Tibial nerve (tissue), 4 donors: ENCODE results near the gene TUBGCP2. TPM values are rescaled to one million over a fixed set of nuclear protein-coding genes. Genes with fewer than 3 reads are reported as not detected.
A peak's percentile ranks its signal among the peaks of the same experiment; 100 is the strongest.
"Not testable (repeated sequence)": the region's sequence is repeated elsewhere in the genome, so short reads cannot be mapped to it uniquely, and the experiment has no call there.

Source experiments
- DNase-seq, 2 donors: peaks; one replicate each; pipeline ENCODE4 v3.0.0-alpha.2; 2019; ENCODE audit warnings: low spot score in 2 of 2
- H3K27ac ChIP-seq, 4 donors: fragments of 200-600 bp; sonication (generic) in 3 of 4; one replicate each; pipeline ENCODE4 v1.5.1; 2017 to 2019; ENCODE audit warnings: mild to moderate bottlenecking in 1 of 4
- H3K27me3 ChIP-seq, 2 donors: fragments of 200-600 bp; sonication (generic) in 1 of 2; one replicate each; pipeline versions ENCODE4 v1.5.1 to v1.6.0; 2017 to 2019
- H3K36me3 ChIP-seq, 3 donors: fragments of 200-600 bp; sonication (generic); one replicate each; pipeline ENCODE4 v1.5.1; 2018 to 2019
- H3K4me1 ChIP-seq, 4 donors: fragments of 200-600 bp; sonication (generic) in 3 of 4; one replicate each; pipeline ENCODE4 v1.5.1; 2017 to 2019
- H3K4me3 ChIP-seq, 4 donors: fragments of 200-600 bp; sonication (generic) in 3 of 4; one replicate each; pipeline ENCODE4 v1.5.1; 2017 to 2019; ENCODE audit warnings: mild to moderate bottlenecking in 1 of 4, moderate library complexity in 1 of 4
- H3K9me3 ChIP-seq, 4 donors: fragments of 200-600 bp; sonication (generic) in 3 of 4; one replicate each; pipeline ENCODE4 v1.5.1; 2017 to 2019
- EP300 ChIP-seq, 2 donors: sonication (generic); formaldehyde crosslinking; IDR thresholded peaks; one replicate each; pipeline ENCODE4 v1.6.1; 2017; ENCODE audit warnings: antibody characterized with exemption in 2 of 2, mild to moderate bottlenecking in 1 of 2
- POLR2A ChIP-seq, 2 donors: fragments of 450-650 bp; IDR thresholded peaks; one replicate each; pipeline ENCODE4 v1.6.1; 2017; ENCODE audit warnings: antibody characterized with exemption in 2 of 2, mild to moderate bottlenecking in 2 of 2, moderate library complexity in 2 of 2
- WGBS, 2 donors: methylation state at CpG; one replicate each; pipeline ENCODE4 v1.1.5; 2018; 5-methylcytosine and 5-hydroxymethylcytosine counted together
- total RNA-seq, 4 donors: library from RNA; depleted of rRNA; stranded (reverse); fragments of >200 nt; gene quantifications; one replicate each; pipeline ENCODE4 v1.1.0, GENCODE V29; 2016
- TF ChIP-seq, protein P1 (sequence below), 5 experiments: fragments of 200-600 bp in 3 of 5; fragments of 450-650 bp in 2 of 5; sonication (generic) in 3 of 5; IDR thresholded peaks; one replicate each; pipeline ENCODE4 v1.5.1; 2016 to 2019; ENCODE audit warnings: antibody characterized with exemption in 5 of 5, mild to moderate bottlenecking in 3 of 5, moderate library complexity in 2 of 5

Gene TUBGCP2
- total RNA-seq, 4 donors from 2014 or later = 35.8 to 73.5 (median 45.7) TPM

DNA sequence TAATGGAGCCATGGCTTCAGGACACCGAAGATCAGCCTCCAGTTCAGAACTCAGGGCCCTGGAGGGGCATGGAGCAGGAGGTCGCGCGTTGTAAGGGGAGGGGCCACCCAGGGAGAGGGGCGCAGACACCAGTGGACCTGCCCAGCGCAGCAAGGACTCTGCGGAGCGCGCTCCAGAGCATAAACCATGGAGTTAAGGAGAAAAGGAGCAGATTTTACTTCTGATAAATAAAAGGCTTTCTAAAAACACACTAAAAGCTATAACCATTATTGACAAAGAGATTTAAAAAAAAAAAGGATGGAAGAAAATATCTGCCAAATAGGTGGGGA lies 17.5 kb upstream of the TUBGCP2 start:
- peaks cover 0 to 65% of the 10 kb centered on the region in 2 donors for H3K27me3 ChIP-seq
- no peak for TF ChIP-seq EP300 (IDR thresholded peaks at IDR 0.05)
- TF ChIP-seq POLR2A (IDR thresholded peaks at IDR 0.05) = no peak
- TF ChIP-seq, protein P1, sequence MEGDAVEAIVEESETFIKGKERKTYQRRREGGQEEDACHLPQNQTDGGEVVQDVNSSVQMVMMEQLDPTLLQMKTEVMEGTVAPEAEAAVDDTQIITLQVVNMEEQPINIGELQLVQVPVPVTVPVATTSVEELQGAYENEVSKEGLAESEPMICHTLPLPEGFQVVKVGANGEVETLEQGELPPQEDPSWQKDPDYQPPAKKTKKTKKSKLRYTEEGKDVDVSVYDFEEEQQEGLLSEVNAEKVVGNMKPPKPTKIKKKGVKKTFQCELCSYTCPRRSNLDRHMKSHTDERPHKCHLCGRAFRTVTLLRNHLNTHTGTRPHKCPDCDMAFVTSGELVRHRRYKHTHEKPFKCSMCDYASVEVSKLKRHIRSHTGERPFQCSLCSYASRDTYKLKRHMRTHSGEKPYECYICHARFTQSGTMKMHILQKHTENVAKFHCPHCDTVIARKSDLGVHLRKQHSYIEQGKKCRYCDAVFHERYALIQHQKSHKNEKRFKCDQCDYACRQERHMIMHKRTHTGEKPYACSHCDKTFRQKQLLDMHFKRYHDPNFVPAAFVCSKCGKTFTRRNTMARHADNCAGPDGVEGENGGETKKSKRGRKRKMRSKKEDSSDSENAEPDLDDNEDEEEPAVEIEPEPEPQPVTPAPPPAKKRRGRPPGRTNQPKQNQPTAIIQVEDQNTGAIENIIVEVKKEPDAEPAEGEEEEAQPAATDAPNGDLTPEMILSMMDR (IDR thresholded peaks at IDR 0.05) = no peak
- H3K9me3 ChIP-seq = no peaks in the 10 kb centered on the region
- DNase-seq = no peak
- H3K4me3 ChIP-seq = peak overlapping the region in 1 of 4 donors; percentile 50
- WGBS, 2 donors = 33 to 43% methylated on average over 9 of the region's 9 CpGs
- H3K36me3 ChIP-seq = no peaks in the 10 kb centered on the region
- peaks cover 0 to 39% (median 17%) of the 10 kb centered on the region in 4 donors for H3K4me1 ChIP-seq
- H3K27ac ChIP-seq = no peak overlapping the region

GRCh38 chr10:133325440-133326222 lies 17.0 kb upstream of the TUBGCP2 start:
- Histone ChIP-seq H3K9me3 (no peaks in the 10 kb centered on the region), H3K27ac (no peak overlapping the region), H3K4me3 (peak overlapping the region; percentile 12 to 50 (median 20)), H3K4me1 (peaks cover 0 to 39% (median 17%) of the 10 kb centered on the region in 4 donors), H3K27me3 (peaks cover 0 to 65% of the 10 kb centered on the region in 2 donors), H3K36me3 (no peaks in the 10 kb centered on the region)
- 2 to 4% methylated on average over 42 to 84 of the region's 91 CpGs for WGBS, 2 donors
- DNase-seq = no peak
- TF ChIP-seq POLR2A (IDR thresholded peaks at IDR 0.05) (no peak), EP300 (IDR thresholded peaks at IDR 0.05) (no peak)
- TF ChIP-seq, protein P1 (IDR thresholded peaks at IDR 0.05) = no peak

- Histone ChIP-seq H3K9me3 (no peaks in the 10 kb centered on the region), H3K27me3 (peaks cover 0 to 71% of the 10 kb centered on the region in 2 donors), H3K27ac (peak overlapping the region in 1 of 4 donors; percentile 36), H3K36me3 (no peaks in the 10 kb centered on the region), H3K4me1 (peaks cover 0 to 37% (median 17%) of the 10 kb centered on the region in 4 donors), H3K4me3 (peak overlapping the region in 1 of 4 donors; percentile 50)
- no peak for DNase-seq
- 18 to 25% methylated on average over 14 to 19 of the region's 20 CpGs for WGBS, 2 donors
- no peak for TF ChIP-seq POLR2A (IDR thresholded peaks at IDR 0.05)
- TF ChIP-seq, protein P1 (IDR thresholded peaks at IDR 0.05) = no peak
Observed at GRCh38 chr10:133324857-133325260, 16.2 kb upstream of the TUBGCP2 start.

DNA sequence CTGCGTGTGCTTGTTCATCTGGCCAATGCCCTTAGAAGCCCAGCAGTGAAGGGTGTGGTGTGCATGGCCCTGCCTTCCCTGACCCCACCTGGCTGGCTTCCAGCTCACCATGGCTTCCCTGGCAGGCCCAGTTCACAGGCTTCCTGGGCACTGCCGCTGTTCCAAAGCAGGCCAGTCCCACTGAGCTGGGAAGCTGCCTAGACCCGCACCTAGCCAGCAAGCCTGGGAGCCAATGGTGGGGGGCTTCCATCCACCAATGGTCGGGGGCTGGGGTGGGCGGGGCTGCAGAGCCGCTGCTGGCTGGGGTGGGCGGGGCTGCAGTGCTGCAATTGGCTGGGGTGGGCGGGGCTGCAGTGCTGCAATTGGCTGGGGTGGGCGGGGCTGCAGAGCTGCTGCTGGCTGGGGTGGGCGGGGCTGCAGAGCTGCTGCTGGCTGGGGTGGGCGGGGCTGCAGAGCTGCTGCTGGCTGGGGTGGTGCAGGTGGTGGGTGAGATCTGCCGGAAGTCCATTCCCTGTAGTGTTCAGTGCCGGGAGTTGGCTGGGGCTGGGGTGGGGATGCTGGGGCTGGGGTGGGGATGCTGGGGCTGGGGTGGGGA lies 15.6 kb upstream of the TUBGCP2 start:
- H3K36me3 ChIP-seq = no peaks in the 10 kb centered on the region
- H3K4me3 ChIP-seq = peak overlapping the region in 2 of 4 donors; percentile 18 to 50
- no peak overlapping the region for H3K27ac ChIP-seq
- H3K9me3 ChIP-seq = no peaks in the 10 kb centered on the region
- no peak for DNase-seq
- 5 to 6% methylated on average over 4 to 6 of the region's 13 CpGs for WGBS, 2 donors
- peaks cover 0 to 73% of the 10 kb centered on the region in 2 donors for H3K27me3 ChIP-seq
- peaks cover 0 to 31% (median 17%) of the 10 kb centered on the region in 4 donors for H3K4me1 ChIP-seq
- no peak for TF ChIP-seq POLR2A (IDR thresholded peaks at IDR 0.05)
- TF ChIP-seq, protein P1 (IDR thresholded peaks at IDR 0.05) = no peak
- no peak for TF ChIP-seq EP300 (IDR thresholded peaks at IDR 0.05)

GRCh38 chr10:133322064-133322709 lies 13.5 kb upstream of the TUBGCP2 start:
- not testable (repeated sequence) for DNase-seq, H3K36me3 ChIP-seq, H3K27ac ChIP-seq, H3K9me3 ChIP-seq, H3K4me3 ChIP-seq
- WGBS, 2 donors = 73 to 74% methylated on average over 13 of the region's 14 CpGs
- Histone ChIP-seq H3K27me3 (peaks cover 0 to 62% of the 10 kb centered on the region in 2 donors), H3K4me1 (peaks cover 0 to 39% (median 17%) of the 10 kb centered on the region in 4 donors)

DNA sequence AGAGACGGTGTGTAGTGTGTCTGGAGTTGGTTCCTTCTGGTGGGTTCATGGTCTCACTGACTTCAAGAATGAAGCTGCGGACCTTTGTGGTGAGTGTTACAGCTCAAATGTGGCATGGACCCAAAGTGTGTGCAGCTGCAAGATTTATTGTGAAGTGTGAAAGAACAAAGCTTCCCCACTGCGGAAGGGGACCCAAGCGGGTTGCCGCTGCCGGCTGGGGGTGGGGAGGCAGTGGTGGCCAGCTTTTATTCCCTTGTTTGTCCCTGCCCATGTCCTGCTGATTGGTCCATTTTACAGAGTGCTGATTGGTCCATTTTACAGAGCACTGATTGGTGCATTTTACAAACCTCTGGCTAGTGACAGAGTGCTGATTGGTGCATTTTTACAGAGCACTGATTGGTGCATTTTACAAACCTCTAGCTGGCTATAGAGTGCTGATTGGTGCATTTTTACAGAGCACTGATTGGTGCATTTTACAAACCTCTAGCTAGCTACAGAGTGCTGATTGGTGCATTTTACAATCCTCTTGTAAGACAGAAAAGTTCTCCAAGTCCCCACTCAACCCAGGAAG lies 12.3 kb upstream of the TUBGCP2 start:
- peaks cover 0 to 50% of the 10 kb centered on the region in 2 donors for H3K27me3 ChIP-seq
- WGBS, 2 donors = 82 to 93% methylated on average over 6 of the region's 6 CpGs
- H3K27ac ChIP-seq, H3K9me3 ChIP-seq, DNase-seq, H3K36me3 ChIP-seq, H3K4me3 ChIP-seq: not testable (repeated sequence)
- H3K4me1 ChIP-seq = peaks cover 0 to 30% (median 12%) of the 10 kb centered on the region in 4 donors
